Neutrophil (primary cell): ENCODE data around the gene TSPAN9.

Source experiments
- H3K27ac ChIP-seq: fragments of 200-600 bp; sonication (generic); 2 replicates; pipeline ENCODE4 v1.5.1; 2016; ENCODE audit warnings: mild to moderate bottlenecking, moderate library complexity
- H3K27me3 ChIP-seq: fragments of 200-600 bp; sonication (generic); 2 replicates; pipeline ENCODE4 v1.6.0; 2016; ENCODE audit warnings: mild to moderate bottlenecking
- H3K36me3 ChIP-seq: fragments of 200-600 bp; sonication (generic); 2 replicates; pipeline ENCODE4 v1.5.1; 2017
- H3K4me1 ChIP-seq, 2 experiments: fragments of 200-600 bp in 1 of 2; sonication (generic) in 1 of 2; 1 replicate in 1 of 2; 2 replicates in 1 of 2; pipeline versions ENCODE4 v1.5.1 to v1.6.1; 2013 to 2016; ENCODE audit warnings: low read depth in 1 of 2, low read length in 1 of 2, mild to moderate bottlenecking in 1 of 2, moderate library complexity in 1 of 2; ENCODE audit not compliant: control insufficient read depth in 1 of 2, insufficient read depth in 1 of 2
- H3K4me3 ChIP-seq, 2 experiments: fragments of 200-600 bp in 1 of 2; sonication (generic) in 1 of 2; 1 replicate in 1 of 2; 2 replicates in 1 of 2; pipeline ENCODE4 v1.5.1; 2013 to 2016; ENCODE audit warnings: low read depth in 1 of 2, low read length in 1 of 2, mild to moderate bottlenecking in 1 of 2, moderate library complexity in 1 of 2
- H3K9me3 ChIP-seq: fragments of 200-600 bp; sonication (generic); 2 replicates; pipeline ENCODE4 v1.5.1; 2016
- CTCF ChIP-seq: fragments of 200-600 bp; sonication (generic); IDR thresholded peaks from 2 replicates; pipeline ENCODE4 v1.5.1; 2016; ENCODE audit warnings: antibody characterized with exemption

The TSPAN9 gene

DNA sequence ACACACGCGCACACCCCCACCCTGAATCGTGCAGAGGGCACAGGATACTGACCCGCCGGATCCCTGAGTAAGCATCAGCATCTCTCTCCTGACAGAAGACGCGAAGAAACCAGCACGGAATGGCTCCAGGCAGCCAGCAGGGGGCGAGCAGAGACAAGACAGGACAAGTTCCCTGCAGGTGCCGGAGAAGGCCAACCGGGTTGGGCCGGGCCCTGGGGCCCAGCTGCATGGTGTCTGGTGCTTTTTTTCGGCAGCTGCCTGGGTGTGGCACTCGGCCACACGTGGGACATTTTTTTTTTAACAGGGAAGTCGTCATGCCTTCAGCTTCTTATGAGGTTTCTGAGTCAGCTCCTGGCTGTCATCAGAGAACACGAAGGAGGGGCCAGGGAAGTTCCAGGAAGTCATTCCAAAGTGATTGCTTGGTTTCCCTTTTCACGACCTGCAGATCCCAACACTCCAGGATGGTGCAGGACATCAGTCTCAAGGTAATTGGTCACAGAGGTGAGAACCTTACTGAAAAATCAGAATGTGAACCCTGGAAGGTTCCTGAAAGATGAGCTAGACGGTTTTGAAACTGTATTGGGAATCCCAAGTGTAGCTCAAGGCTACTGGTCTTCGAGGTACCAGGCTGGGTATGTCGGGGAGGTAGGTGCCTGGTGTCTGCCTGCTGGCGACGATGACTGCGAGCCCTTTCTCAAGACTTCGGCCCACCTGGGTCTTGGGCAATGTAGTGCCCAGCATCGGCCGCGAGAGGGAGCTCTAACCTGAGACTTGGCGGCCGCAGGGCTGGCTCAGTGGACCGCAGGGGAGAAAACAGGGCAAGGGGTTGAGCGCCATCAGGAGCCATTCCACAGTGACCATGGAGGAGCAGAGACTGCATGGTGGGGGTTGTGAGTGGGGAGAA, 223.0 kb downstream of the TSPAN9 start:
- Histone ChIP-seq H3K27me3 (peaks cover 48% of the 10 kb centered on the region), H3K36me3 (no peaks in the 10 kb centered on the region), H3K4me3 (no peak overlapping the region), H3K27ac (no peak overlapping the region), H3K4me1 (peaks cover 4% of the 10 kb centered on the region in 2 experiments), H3K9me3 (no peaks in the 10 kb centered on the region)
- TF ChIP-seq CTCF = peak; percentile 80

DNA sequence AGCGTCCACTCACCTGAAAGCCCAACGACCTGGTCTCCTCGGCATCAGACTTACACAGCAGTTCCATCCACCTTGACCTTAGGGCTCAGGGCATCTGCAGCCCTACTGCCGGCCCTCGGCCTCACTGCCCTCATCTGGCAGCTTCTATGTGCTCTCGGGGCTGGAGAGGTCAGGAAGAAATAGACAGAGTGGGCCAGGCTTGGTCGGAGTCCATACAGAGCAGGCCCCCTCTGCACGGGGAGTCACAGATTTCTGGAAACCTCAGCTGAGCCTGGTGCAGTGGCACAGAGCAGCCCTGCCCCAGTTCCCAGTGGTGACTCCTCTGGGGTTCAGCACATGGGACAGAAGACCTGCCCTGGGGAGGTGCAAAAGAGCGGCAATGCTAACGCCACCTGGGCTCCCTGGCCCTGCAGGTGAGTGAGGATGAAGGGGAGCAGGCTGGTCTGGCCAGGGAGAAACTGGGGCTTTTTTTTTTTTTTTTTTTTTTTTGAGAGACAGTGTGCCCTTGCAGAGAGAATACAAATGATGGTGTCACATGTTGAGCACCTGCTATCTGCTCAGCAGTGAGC, 223.7 kb downstream of the TSPAN9 start:
- Histone ChIP-seq H3K9me3 (no peaks in the 10 kb centered on the region), H3K36me3 (no peaks in the 10 kb centered on the region), H3K27me3 (peaks cover 48% of the 10 kb centered on the region), H3K4me3 (no peak overlapping the region), H3K27ac (no peak overlapping the region), H3K4me1 (peaks cover 4% of the 10 kb centered on the region in 2 experiments)
- TF ChIP-seq CTCF = no peak

DNA sequence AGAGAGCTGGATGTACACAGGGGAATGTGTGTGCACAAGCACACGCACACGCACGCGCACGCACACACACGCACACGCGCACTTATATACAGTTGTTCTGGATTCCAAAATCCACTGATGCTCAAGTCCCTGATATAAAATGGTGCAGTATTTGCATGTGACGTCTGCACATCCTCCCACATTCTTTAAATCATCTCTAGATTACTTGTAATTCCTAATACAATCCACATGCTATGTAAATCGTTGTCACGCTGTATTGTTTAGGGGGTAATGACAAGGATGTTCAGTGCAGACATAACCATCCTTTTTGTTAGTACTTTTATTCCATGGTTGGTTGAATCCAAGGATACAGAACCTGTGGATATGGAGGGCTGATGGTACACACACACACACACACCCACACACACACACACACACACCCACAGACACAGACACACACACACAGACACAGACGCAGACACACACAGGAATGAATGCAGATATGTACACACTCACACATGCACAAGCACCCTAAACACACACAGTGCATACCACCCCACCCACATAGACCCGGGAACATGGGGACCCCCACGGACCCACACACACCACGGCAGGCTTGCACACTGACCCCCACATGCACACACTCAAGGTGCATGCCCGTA, 225.3 kb downstream of the TSPAN9 start:
- Histone ChIP-seq H3K36me3 (no peaks in the 10 kb centered on the region), H3K4me3 (no peak overlapping the region), H3K9me3 (no peaks in the 10 kb centered on the region), H3K27ac (no peak overlapping the region), H3K27me3 (peaks cover 41% of the 10 kb centered on the region), H3K4me1 (peaks cover 4% of the 10 kb centered on the region in 2 experiments)
- TF ChIP-seq CTCF = no peak

- Histone ChIP-seq H3K4me3 (no peak overlapping the region), H3K36me3 (no peaks in the 10 kb centered on the region), H3K27me3 (peaks cover 37% of the 10 kb centered on the region), H3K27ac (no peak overlapping the region), H3K4me1 (peaks cover 4% of the 10 kb centered on the region in 2 experiments), H3K9me3 (no peaks in the 10 kb centered on the region)
- TF ChIP-seq CTCF = no peak
These were observed 226.4 kb downstream of the TSPAN9 start for GRCh38 chr12:3303410-3304136.

- no peaks in the 10 kb centered on the region for H3K36me3 ChIP-seq
- H3K27me3 ChIP-seq = peaks cover 29% of the 10 kb centered on the region
- H3K4me3 ChIP-seq = no peak overlapping the region
- H3K27ac ChIP-seq = no peak overlapping the region
- peaks cover 4% of the 10 kb centered on the region in 2 experiments for H3K4me1 ChIP-seq
- H3K9me3 ChIP-seq = no peaks in the 10 kb centered on the region
- no peak for TF ChIP-seq CTCF
These were observed 227.4 kb downstream of the TSPAN9 start for GRCh38 chr12:3304436-3305165.
